A673 (cell line): ENCODE results near the gene XKR8. TPM values are rescaled to one million over a fixed set of nuclear protein-coding genes. Genes with fewer than 3 reads are reported as not detected.
"Not testable (repeated sequence)": the region's sequence is repeated elsewhere in the genome, so short reads cannot be mapped to it uniquely, and the experiment has no call there.

Experiments used
- BruUV-seq: library from RNA; stranded (reverse); fragments of 400-500 nt; replicated peaks from 2 replicates; lab custom pipeline; 2021; lab: Mats Ljungman, UMichigan
- CTCF ChIA-PET: fragments of 300-600 bp; sonication (Branson Sonifier 250); formaldehyde crosslinking; loops from one replicate; lab custom pipeline; 2022; ENCODE audit warnings: antibody characterized with exemption; lab: Charles Lee
- POLR2A ChIA-PET: fragments of 300-600 bp; sonication (Branson Sonifier 250); formaldehyde crosslinking; loops from one replicate; lab custom pipeline; 2022; ENCODE audit warnings: antibody characterized with exemption; ENCODE audit not compliant: low non-redundant PET; lab: Charles Lee
- DNase-seq: peaks from one replicate; pipeline ENCODE4 v3.0.0-alpha.2; 2015; ENCODE audit warnings: low spot score
- H3K27ac ChIP-seq: fragments of 200-600 bp; sonication (generic); 2 replicates; pipeline ENCODE4 v1.5.1; 2016; ENCODE audit warnings: mixed run types, low read depth, mild to moderate bottlenecking, mixed read lengths, antibody characterized with exemption, low read length; ENCODE audit not compliant: poor library complexity, severe bottlenecking
- H3K27me3 ChIP-seq: fragments of 200-600 bp; sonication (generic); replicated peaks from 2 replicates; pipeline ENCODE4 v1.6.1; 2017; ENCODE audit warnings: mixed run types, low read depth, mild to moderate bottlenecking, mixed read lengths, antibody characterized with exemption, low read length; ENCODE audit not compliant: insufficient read depth, poor library complexity
- H3K36me3 ChIP-seq: fragments of 200-600 bp; sonication (generic); 2 replicates; pipeline ENCODE4 v1.6.1; 2016; ENCODE audit warnings: mixed run types, mild to moderate bottlenecking, mixed read lengths, antibody characterized with exemption, low read length; ENCODE audit not compliant: insufficient read depth, poor library complexity, severe bottlenecking
- H3K4me1 ChIP-seq: fragments of 200-600 bp; sonication (generic); 2 replicates; pipeline ENCODE4 v1.6.1; 2017; ENCODE audit warnings: mixed run types, mild to moderate bottlenecking, mixed read lengths, antibody characterized with exemption, low read length; ENCODE audit not compliant: insufficient read depth, poor library complexity, severe bottlenecking
- H3K4me3 ChIP-seq: fragments of 200-600 bp; sonication (generic); 2 replicates; pipeline ENCODE4 v1.5.1; 2016; ENCODE audit warnings: low read depth, mixed run types, mild to moderate bottlenecking, mixed read lengths, low read length; ENCODE audit not compliant: poor library complexity, severe bottlenecking
- H3K9me3 ChIP-seq: fragments of 200-600 bp; sonication (generic); 2 replicates; pipeline ENCODE4 v1.6.1; 2016; ENCODE audit warnings: mixed run types, low read depth, mild to moderate bottlenecking, mixed read lengths, antibody characterized with exemption, low read length; ENCODE audit not compliant: poor library complexity, severe bottlenecking
- EZH2 ChIP-seq: fragments of 200-600 bp; sonication (generic); IDR thresholded peaks from 2 replicates; pipeline ENCODE4 v1.6.1; 2017; ENCODE audit warnings: borderline replicate concordance, low read depth, mild to moderate bottlenecking, mixed read lengths, antibody characterized with exemption, low read length; ENCODE audit not compliant: poor library complexity, severe bottlenecking
- intact Hi-C: fragments of 100-400 bp; cut with micrococcal nuclease; formaldehyde crosslinking; loops from one replicate; pipeline ENCODE4 v1.10.0; 2022; ENCODE audit not compliant: unreplicated experiment
- total RNA-seq: library from RNA; stranded (reverse); gene quantifications from 2 replicates; pipeline ENCODE4 v1.2.3, GENCODE V29; 2021
- TF ChIP-seq, protein P1 (sequence below): fragments of 300-800, 200-600 bp; sonication (generic); conservative IDR thresholded peaks from 2 replicates; pipeline ENCODE4 v1.5.1; 2017; ENCODE audit warnings: low read depth, mild to moderate bottlenecking, antibody characterized with exemption, low read length, moderate library complexity, mixed read lengths

XKR8 gene
- total RNA-seq, 1 experiment from 2014 or later: 6.4 TPM

GRCh38 chr1:28002600-28002999 lies 42.8 kb downstream of the XKR8 start:
- peaks cover 23% of the 10 kb centered on the region for H3K36me3 ChIP-seq
- intact Hi-C loops: no loop called here
- no TSS peak for BruUV-seq
- H3K27ac ChIP-seq: no peak overlapping the region
- no peak for DNase-seq
- ChIA-PET POLR2A (no interaction called here), CTCF (no interaction called here)
- no peak overlapping the region for H3K4me3 ChIP-seq
- no peaks in the 10 kb centered on the region for H3K9me3 ChIP-seq
- H3K4me1 ChIP-seq: no peaks in the 10 kb centered on the region
- no peaks in the 10 kb centered on the region for H3K27me3 ChIP-seq
- no peak for TF ChIP-seq EZH2
- TF ChIP-seq, protein P1, sequence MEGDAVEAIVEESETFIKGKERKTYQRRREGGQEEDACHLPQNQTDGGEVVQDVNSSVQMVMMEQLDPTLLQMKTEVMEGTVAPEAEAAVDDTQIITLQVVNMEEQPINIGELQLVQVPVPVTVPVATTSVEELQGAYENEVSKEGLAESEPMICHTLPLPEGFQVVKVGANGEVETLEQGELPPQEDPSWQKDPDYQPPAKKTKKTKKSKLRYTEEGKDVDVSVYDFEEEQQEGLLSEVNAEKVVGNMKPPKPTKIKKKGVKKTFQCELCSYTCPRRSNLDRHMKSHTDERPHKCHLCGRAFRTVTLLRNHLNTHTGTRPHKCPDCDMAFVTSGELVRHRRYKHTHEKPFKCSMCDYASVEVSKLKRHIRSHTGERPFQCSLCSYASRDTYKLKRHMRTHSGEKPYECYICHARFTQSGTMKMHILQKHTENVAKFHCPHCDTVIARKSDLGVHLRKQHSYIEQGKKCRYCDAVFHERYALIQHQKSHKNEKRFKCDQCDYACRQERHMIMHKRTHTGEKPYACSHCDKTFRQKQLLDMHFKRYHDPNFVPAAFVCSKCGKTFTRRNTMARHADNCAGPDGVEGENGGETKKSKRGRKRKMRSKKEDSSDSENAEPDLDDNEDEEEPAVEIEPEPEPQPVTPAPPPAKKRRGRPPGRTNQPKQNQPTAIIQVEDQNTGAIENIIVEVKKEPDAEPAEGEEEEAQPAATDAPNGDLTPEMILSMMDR: no peak

GRCh38 chr1:28003117-28003516 lies 43.3 kb downstream of the XKR8 start:
- H3K36me3 ChIP-seq: peaks cover 20% of the 10 kb centered on the region

GRCh38 chr1:28010969-28011368 lies 51.2 kb downstream of the XKR8 start:
- POLR2A ChIA-PET: interaction anchor here (0.6 kb wide), 1 partner anchor 581 kb away, joined by 6 read pairs; no protein-coding TSS in a partner anchor
- DNase-seq: no peak

More at GRCh38 chr1:28003117-28003516, 43.3 kb downstream of the XKR8 start:
- H3K27ac ChIP-seq, BruUV-seq, H3K4me1 ChIP-seq, H3K27me3 ChIP-seq, H3K4me3 ChIP-seq, DNase-seq, intact Hi-C loops, POLR2A ChIA-PET, CTCF ChIA-PET, H3K9me3 ChIP-seq: not testable (repeated sequence)

More at GRCh38 chr1:28010969-28011368, 51.2 kb downstream of the XKR8 start:
- H3K36me3 ChIP-seq: peaks cover 23% of the 10 kb centered on the region
- no peak for TF ChIP-seq EZH2
- TF ChIP-seq, protein P1: no peak
- CTCF ChIA-PET: no interaction called here
- H3K27ac ChIP-seq: no peak overlapping the region
- no peaks in the 10 kb centered on the region for H3K27me3 ChIP-seq
- H3K4me3 ChIP-seq: no peak overlapping the region
- no TSS peak for BruUV-seq
- H3K4me1 ChIP-seq: no peaks in the 10 kb centered on the region
- H3K9me3 ChIP-seq: no peaks in the 10 kb centered on the region
- intact Hi-C loops: no loop called here

Other genes with a start within 250 kb of the XKR8 start
- gene FAM76A, start 234.0 kb upstream of the XKR8 start, total RNA-seq: 15.6 and 17.9 TPM in 2 replicates
- 22.5 and 24.5 TPM in 2 replicates for gene STX12, start 186.8 kb upstream of the XKR8 start, total RNA-seq
- gene PPP1R8, start 129.2 kb upstream of the XKR8 start, total RNA-seq: 60.9 and 68.8 TPM in 2 replicates
- gene THEMIS2, start 87.4 kb upstream of the XKR8 start, total RNA-seq: 2.0 and 5.0 TPM in 2 replicates
- gene RPA2, start 45.4 kb upstream of the XKR8 start, total RNA-seq: 73.6 and 88.9 TPM in 2 replicates
- gene SMPDL3B, start 25.0 kb upstream of the XKR8 start, total RNA-seq: 0.61 and 0.62 TPM in 2 replicates
- 30.7 and 33.4 TPM in 2 replicates for gene EYA3, start 128.6 kb downstream of the XKR8 start, total RNA-seq
- gene PTAFR, start 216.7 kb downstream of the XKR8 start, total RNA-seq: 0.09 and 0.11 TPM in 2 replicates